CD4-positive, CD25-positive, alpha-beta regulatory T cell (primary cell): ENCODE results near the gene RUNX2. TPM values are rescaled to one million over a fixed set of nuclear protein-coding genes. Genes with fewer than 3 reads are reported as not detected.

Experiments
- ATAC-seq, 2 donors: fragments of 150-1000 bp; cut with Tn5 transposase; one replicate each; pipeline ENCODE4 v1.10.0; 2021; ENCODE audit warnings: low read depth in 2 of 2, moderate number of reproducible peaks in 2 of 2, moderate library complexity in 1 of 2
- DNase-seq, 3 donors: peaks; one replicate each; pipeline versions ENCODE4 v3.0.0 to v3.0.0-alpha.2; 2012 to 2022; ENCODE audit warnings: mixed read lengths in 1 of 3
- H3K27ac ChIP-seq: one replicate; pipeline ENCODE4 v1.7.0; 2013; ENCODE audit warnings: mild to moderate bottlenecking, low read length; ENCODE audit not compliant: insufficient read depth, poor library complexity, severe bottlenecking
- H3K27me3 ChIP-seq: one replicate; pipeline ENCODE4 v1.7.0; 2013; ENCODE audit warnings: low read length; ENCODE audit not compliant: control insufficient read depth, insufficient read depth
- H3K36me3 ChIP-seq: one replicate; pipeline ENCODE4 v1.7.0; 2013; ENCODE audit warnings: mild to moderate bottlenecking, low read length, moderate library complexity; ENCODE audit not compliant: control insufficient read depth, insufficient read depth
- H3K4me1 ChIP-seq: 2 replicates; pipeline ENCODE4 v1.7.0; 2013; ENCODE audit warnings: mild to moderate bottlenecking, low read length; ENCODE audit not compliant: insufficient read depth, control insufficient read depth, poor library complexity, severe bottlenecking
- H3K4me3 ChIP-seq: one replicate; pipeline ENCODE4 v1.7.0; 2013; ENCODE audit warnings: low read depth, mild to moderate bottlenecking, low read length, moderate library complexity
- H3K9me3 ChIP-seq, 2 experiments: 1 replicate in 1 of 2; 2 replicates in 1 of 2; pipeline ENCODE4 v1.7.0; 2013; ENCODE audit warnings: low read length in 2 of 2, mild to moderate bottlenecking in 1 of 2, moderate library complexity in 1 of 2; ENCODE audit not compliant: control insufficient read depth in 2 of 2
- H3K27ac Mint-ChIP-seq, 3 donors: one replicate each; pipeline ENCODE4 v1.8.0; 2020 to 2022; ENCODE audit warnings: mild to moderate bottlenecking in 3 of 3, mixed read lengths in 3 of 3, moderate library complexity in 2 of 3
- H3K27me3 Mint-ChIP-seq: one replicate; pipeline ENCODE4 v1.8.0; 2022; ENCODE audit warnings: mild to moderate bottlenecking, mixed read lengths
- H3K36me3 Mint-ChIP-seq: one replicate; pipeline ENCODE4 v1.8.0; 2020; ENCODE audit warnings: mixed read lengths
- H3K4me1 Mint-ChIP-seq, 4 donors: one replicate each; pipeline ENCODE4 v1.8.0; 2020 to 2022; ENCODE audit warnings: mixed read lengths in 4 of 4, mild to moderate bottlenecking in 1 of 4
- H3K4me3 Mint-ChIP-seq, 4 donors: one replicate each; pipeline ENCODE4 v1.8.0; 2020 to 2022; ENCODE audit warnings: mild to moderate bottlenecking in 4 of 4, mixed read lengths in 4 of 4, moderate library complexity in 3 of 4
- H3K9me3 Mint-ChIP-seq, 7 donors: one replicate each; pipeline ENCODE4 v1.8.0; 2020 to 2022; ENCODE audit warnings: mixed read lengths in 7 of 7, mild to moderate bottlenecking in 3 of 7, moderate library complexity in 2 of 7
- polyA plus RNA-seq, 4 donors: library from polyadenylated mRNA; unstranded; fragments of 300-500 nt; fragmentation: Illumina TruSeq; gene quantifications; one replicate each; pipeline ENCODE4 v1.2.3, GENCODE V29; 2021
- total RNA-seq: library from RNA; stranded (reverse); gene quantifications from one replicate; pipeline ENCODE4 v1.2.3, GENCODE V29; 2022

RUNX2 gene
- total and polyA plus RNA-seq, 5 donors from 2014 or later = 5.3 to 30.0 (median 5.5) TPM

- Mint-ChIP-seq H3K4me3 (no peak overlapping the region), H3K4me1 (peaks cover 0 to 3% (median 2%) of the 10 kb centered on the region in 4 donors), H3K27ac (no peak overlapping the region), H3K36me3 (no peaks in the 10 kb centered on the region), H3K9me3 (no peaks in the 10 kb centered on the region), H3K27me3 (peaks cover 7% of the 10 kb centered on the region)
- Histone ChIP-seq H3K4me1 (no peaks in the 10 kb centered on the region), H3K9me3 (no peaks in the 10 kb centered on the region), H3K36me3 (no peaks in the 10 kb centered on the region), H3K4me3 (no peak overlapping the region), H3K27me3 (no peaks in the 10 kb centered on the region), H3K27ac (no peak overlapping the region)
- ATAC-seq = no peak
- DNase-seq = no peak
These were observed 368.6 kb downstream of the RUNX2 start for GRCh38 chr6:45696738-45697137.

- Histone ChIP-seq H3K27ac (no peak overlapping the region), H3K36me3 (no peaks in the 10 kb centered on the region), H3K27me3 (no peaks in the 10 kb centered on the region), H3K4me1 (no peaks in the 10 kb centered on the region), H3K9me3 (no peaks in the 10 kb centered on the region), H3K4me3 (no peak overlapping the region)
- Mint-ChIP-seq H3K4me3 (no peak overlapping the region), H3K27me3 (peaks cover 7% of the 10 kb centered on the region), H3K27ac (no peak overlapping the region), H3K9me3 (no peaks in the 10 kb centered on the region), H3K36me3 (no peaks in the 10 kb centered on the region), H3K4me1 (peaks cover 0 to 3% (median 2%) of the 10 kb centered on the region in 4 donors)
- ATAC-seq (no peak), DNase-seq (no peak)
These were observed 369.5 kb downstream of the RUNX2 start for GRCh38 chr6:45697605-45698004.

- Mint-ChIP-seq H3K36me3 (no peaks in the 10 kb centered on the region), H3K27ac (no peak overlapping the region), H3K9me3 (no peaks in the 10 kb centered on the region), H3K4me1 (peaks cover 0 to 3% (median 2%) of the 10 kb centered on the region in 4 donors), H3K27me3 (peaks cover 7% of the 10 kb centered on the region), H3K4me3 (no peak overlapping the region)
- no peaks in the 10 kb centered on the region for H3K27me3 ChIP-seq
- ATAC-seq (no peak), DNase-seq (no peak)
- no peaks in the 10 kb centered on the region for H3K9me3 ChIP-seq
- no peaks in the 10 kb centered on the region for H3K4me1 ChIP-seq
- H3K36me3 ChIP-seq = no peaks in the 10 kb centered on the region
- H3K27ac ChIP-seq = no peak overlapping the region
- H3K4me3 ChIP-seq = no peak overlapping the region
These were observed 369.9 kb downstream of the RUNX2 start for GRCh38 chr6:45698046-45698445.

- Mint-ChIP-seq H3K4me3 (no peak overlapping the region), H3K9me3 (no peaks in the 10 kb centered on the region), H3K27ac (no peak overlapping the region), H3K27me3 (peaks cover 10% of the 10 kb centered on the region), H3K4me1 (peaks cover 0 to 3% (median 2%) of the 10 kb centered on the region in 4 donors), H3K36me3 (no peaks in the 10 kb centered on the region)
- Histone ChIP-seq H3K4me1 (no peaks in the 10 kb centered on the region), H3K27ac (no peak overlapping the region), H3K9me3 (no peaks in the 10 kb centered on the region), H3K36me3 (no peaks in the 10 kb centered on the region), H3K27me3 (no peaks in the 10 kb centered on the region), H3K4me3 (no peak overlapping the region)
- DNase-seq = no peak
- ATAC-seq = no peak
These were observed 371.5 kb downstream of the RUNX2 start for GRCh38 chr6:45699663-45700062.

GRCh38 chr6:45702849-45703739 is 375.0 kb downstream of the RUNX2 start:
- ATAC-seq = no peak
- Mint-ChIP-seq H3K36me3 (no peaks in the 10 kb centered on the region), H3K4me3 (no peak overlapping the region), H3K4me1 (peaks cover 0 to 3% (median 0%) of the 10 kb centered on the region in 4 donors), H3K9me3 (no peaks in the 10 kb centered on the region), H3K27ac (no peak overlapping the region), H3K27me3 (peaks cover 5% of the 10 kb centered on the region)
- Histone ChIP-seq H3K4me3 (no peak overlapping the region), H3K27me3 (no peaks in the 10 kb centered on the region), H3K36me3 (no peaks in the 10 kb centered on the region), H3K4me1 (no peaks in the 10 kb centered on the region), H3K27ac (no peak overlapping the region), H3K9me3 (no peaks in the 10 kb centered on the region)
- DNase-seq = no peak

GRCh38 chr6:45704056-45704800 is 376.1 kb downstream of the RUNX2 start:
- Mint-ChIP-seq H3K36me3 (no peaks in the 10 kb centered on the region), H3K4me1 (peaks cover 0 to 1% (median 0%) of the 10 kb centered on the region in 4 donors), H3K27me3 (peaks cover 5% of the 10 kb centered on the region), H3K27ac (no peak overlapping the region), H3K9me3 (no peaks in the 10 kb centered on the region), H3K4me3 (no peak overlapping the region)
- Histone ChIP-seq H3K4me1 (no peaks in the 10 kb centered on the region), H3K4me3 (no peak overlapping the region), H3K9me3 (no peaks in the 10 kb centered on the region), H3K27ac (no peak overlapping the region), H3K36me3 (no peaks in the 10 kb centered on the region), H3K27me3 (no peaks in the 10 kb centered on the region)
- DNase-seq (no peak), ATAC-seq (no peak)

- Mint-ChIP-seq H3K36me3 (no peaks in the 10 kb centered on the region), H3K27ac (no peak overlapping the region), H3K27me3 (peaks cover 5% of the 10 kb centered on the region), H3K9me3 (no peaks in the 10 kb centered on the region), H3K4me3 (no peak overlapping the region), H3K4me1 (peaks cover 0 to 7% (median 4%) of the 10 kb centered on the region in 4 donors)
- Histone ChIP-seq H3K27ac (no peak overlapping the region), H3K4me1 (peaks cover 6% of the 10 kb centered on the region), H3K27me3 (no peaks in the 10 kb centered on the region), H3K9me3 (no peaks in the 10 kb centered on the region), H3K4me3 (no peak overlapping the region), H3K36me3 (no peaks in the 10 kb centered on the region)
- ATAC-seq = no peak
- DNase-seq = no peak
These were observed 377.2 kb downstream of the RUNX2 start for GRCh38 chr6:45705137-45705855.
